HG03066 (cell line): ENCODE results near the gene B4GALNT3.
"Not testable (repeated sequence)": the region's sequence is repeated elsewhere in the genome, so short reads cannot be mapped to it uniquely, and the experiment has no call there.

Source experiments
- ATAC-seq: cut with Tn5 transposase; IDR thresholded peaks from one replicate; pipeline ENCODE4 v1.9.1; 2021; ENCODE audit warnings: low read depth; ENCODE audit not compliant: unreplicated experiment

The B4GALNT3 gene

DNA sequence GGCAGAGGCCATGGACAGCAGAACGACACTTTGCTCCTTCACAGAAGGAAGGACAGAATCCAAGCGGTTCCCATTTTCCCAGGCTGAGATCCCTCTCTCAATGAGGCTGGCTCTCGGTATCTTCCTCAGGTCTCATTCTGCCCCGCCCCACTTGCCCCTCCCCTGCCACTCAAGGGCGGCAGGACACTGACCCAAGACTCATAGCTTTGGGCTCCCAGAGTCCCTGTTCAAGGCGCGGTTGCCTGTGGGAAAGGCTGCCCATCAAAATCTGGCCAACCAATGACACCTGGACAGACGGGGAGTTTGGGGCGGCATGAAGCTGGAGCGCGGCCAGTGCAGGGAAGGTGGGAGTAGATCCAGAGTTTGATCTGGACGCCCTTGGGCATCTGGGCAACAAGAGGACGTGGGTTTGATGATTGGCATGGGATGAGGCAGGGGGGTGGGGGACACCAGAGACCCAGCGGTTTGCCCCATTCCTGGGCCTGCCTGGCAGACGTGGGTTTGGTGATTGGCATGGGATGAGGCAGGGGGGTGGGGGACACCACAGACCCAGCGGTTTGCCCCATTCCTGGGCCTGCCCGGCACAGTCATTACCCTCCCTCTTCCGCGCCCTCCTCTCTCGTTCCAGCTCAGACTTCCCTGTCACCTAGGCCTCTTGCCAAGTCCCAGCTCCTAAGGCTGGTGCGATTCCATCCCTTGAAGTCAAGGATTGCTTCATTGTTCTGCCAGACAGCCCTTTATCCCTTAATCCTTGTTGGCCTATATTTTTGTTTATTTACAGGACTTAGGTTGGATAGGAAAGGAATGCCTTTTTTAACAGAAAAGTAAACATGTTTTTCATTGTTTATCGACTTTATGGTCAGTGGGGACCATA lies 111.4 kb downstream of the B4GALNT3 start:
- ATAC-seq: no peak

DNA sequence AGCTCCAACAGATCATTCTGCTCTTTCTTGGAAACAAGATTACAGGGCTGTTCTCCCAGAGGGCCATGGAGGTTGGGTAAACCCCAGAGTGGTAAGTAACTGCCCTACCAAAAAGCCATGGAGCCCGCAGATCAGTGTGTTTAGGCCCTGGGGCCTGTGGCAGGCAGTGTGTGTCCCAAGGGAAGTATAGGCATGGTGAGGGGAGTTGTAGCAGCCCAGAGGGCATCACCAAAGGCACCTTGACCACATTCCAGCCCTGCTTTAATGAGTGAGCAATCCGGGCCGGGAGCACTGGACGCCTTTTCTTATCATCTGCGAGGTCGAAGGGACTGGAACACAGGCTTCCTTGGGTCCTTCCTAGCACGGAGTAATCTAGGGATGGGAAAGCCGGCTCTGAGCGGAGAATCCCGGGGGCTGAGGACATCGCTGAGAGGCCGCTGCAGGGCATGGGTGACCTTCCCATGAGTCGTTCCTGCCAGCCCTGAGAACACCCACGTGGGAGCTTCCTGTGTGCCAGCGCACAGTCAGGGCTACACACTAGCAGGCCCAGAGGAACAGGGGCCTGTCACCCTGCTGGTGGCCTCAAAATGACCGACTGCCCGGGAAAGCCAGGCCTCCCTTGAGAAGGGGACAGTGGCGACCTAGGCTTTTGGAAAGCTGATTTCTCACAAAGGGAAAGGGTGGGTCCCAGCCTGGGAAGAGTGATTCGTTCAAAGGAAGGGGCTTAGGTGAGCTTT lies 112.2 kb downstream of the B4GALNT3 start:
- ATAC-seq: no peak

DNA sequence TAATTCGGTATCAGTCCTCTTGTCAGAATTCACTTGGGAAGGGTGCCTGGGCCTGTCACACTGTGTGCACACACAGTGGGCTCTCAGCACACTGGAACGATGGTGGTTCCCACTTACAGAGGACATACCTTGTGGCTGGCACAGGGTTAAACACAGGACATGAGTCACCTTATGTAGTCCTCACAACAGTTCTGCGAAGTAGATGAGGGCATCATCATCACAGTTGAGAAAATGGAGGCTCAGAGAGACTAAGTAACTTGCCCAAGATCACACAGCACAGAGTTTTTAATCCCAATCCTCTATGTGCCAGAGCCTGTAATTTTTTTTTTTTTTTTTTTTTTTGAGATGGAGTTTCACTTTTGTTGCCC lies 112.8 kb downstream of the B4GALNT3 start:
- ATAC-seq: no peak

DNA sequence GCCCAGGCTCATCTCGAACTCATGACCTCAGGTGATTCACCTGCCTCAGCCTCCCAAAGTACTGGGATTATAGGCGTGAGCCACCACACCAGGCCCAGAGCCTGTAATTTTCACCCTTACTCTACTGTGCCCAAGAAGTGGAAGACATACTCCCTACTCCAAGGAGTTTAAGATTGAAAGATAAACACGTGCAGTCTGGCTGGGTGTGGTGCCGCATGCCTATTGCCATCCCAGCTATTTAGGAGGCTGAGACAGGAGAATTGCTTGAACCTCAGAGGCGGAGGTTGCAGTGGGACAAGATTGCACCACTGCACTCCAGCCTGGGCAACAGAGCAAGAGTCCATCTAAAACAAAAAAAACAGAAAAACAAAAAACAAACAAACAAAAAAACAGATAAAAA lies 113.5 kb downstream of the B4GALNT3 start:
- no peak for ATAC-seq

DNA sequence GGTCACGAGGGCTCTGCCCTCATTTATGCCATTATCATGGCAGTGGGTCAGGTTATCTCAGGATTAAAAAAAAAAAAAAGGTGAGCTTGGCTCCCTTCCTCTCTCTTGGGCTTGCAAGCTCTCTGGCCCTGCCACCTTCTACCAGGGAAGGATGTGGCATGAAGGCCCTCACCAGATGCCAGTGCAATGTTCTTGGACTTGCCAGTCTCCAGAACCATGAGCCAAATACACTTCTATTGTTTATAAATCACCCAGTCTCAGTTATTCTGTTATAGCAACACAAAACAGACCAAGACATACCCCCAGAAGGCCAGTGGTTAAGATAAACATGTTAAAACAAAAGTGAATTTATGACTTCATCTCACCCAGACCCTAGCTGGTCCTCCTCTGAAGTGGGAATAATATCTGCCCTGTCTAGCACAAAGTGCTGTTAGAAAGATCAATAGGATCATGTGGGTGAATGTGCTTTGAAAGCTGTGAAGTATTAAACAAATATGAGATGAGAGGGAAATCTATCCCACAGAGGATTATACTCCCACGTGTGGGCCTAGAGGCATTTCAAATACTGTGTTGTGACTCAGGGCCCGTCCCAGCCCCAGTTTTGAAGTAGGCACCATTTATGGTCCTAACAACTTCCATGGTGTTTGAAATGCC lies 114.9 kb downstream of the B4GALNT3 start:
- ATAC-seq: no peak

DNA sequence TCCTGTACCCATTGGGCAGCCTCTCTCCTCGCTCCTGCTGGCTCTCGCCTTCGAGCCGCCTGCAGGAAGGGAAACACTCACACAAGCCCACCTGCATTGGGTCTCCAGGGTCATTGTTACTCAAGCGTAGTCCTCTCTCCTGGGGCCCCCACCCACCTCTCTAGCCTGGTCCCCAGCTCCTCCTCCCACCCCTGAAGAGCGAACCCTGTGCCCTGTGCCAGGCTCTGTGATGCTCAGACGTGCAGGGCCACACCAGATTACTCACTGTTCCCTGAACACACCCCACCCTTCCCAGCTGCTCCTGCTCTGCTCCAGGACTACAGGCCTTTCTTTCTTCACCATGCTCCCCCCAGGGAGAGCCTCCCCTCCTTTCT lies 115.4 kb downstream of the B4GALNT3 start:
- no peak for ATAC-seq

DNA sequence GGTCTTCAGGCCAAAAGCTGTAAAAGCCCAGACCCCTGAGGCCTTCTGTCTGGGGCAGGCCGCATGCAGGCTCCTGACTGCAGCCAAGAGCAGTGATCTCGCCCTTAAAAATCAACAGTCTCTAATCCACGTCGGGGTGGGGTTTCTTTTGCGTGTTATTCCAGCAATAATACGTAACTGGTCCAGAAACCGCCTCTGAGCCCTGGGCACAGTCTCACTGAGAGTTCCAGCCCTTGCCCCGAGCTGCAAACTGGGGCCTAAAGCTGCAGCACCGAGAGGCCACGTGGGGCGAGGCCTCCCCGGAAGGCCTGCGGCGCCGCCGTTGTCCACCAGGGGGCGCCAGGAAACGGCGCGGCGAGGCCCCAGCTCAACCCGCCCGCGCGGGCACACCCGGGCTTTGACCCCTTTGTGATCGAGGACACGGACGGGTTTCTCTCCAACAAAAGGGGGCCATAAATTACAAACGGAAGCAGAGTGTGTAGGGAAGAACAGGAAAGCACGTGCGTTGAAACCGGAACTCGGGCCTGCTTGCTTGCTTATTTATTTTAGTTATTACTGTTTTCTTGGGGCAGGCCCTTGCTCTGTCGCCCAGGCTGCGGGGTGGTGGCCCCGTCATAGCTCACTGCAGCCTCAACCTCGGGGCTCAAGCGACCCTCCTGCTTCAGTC lies 116.3 kb downstream of the B4GALNT3 start:
- no peak for ATAC-seq

DNA sequence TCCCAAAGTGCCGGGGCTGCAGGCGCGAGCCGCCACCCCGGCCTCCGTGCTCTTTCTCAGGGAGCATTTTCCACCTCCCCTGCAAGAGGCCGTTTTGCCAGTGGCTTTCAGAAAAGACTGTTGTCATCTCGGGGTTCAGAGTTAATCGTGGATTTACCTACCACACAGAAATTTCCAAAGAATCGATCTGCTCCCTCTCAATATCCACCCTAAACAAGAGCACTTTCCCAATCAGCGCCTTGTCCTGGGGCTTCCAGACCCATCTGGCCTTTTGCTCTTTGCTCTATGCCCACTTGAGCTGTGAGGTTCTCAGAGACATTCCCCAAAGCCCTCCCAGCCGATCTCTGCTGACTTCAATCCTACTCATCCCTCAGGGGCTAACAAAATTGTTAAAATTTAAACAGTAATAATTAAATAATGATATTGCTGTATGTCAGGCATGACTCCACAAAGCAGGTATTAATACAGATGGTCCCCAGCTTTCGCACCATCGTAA lies 116.9 kb downstream of the B4GALNT3 start:
- ATAC-seq: no peak

DNA sequence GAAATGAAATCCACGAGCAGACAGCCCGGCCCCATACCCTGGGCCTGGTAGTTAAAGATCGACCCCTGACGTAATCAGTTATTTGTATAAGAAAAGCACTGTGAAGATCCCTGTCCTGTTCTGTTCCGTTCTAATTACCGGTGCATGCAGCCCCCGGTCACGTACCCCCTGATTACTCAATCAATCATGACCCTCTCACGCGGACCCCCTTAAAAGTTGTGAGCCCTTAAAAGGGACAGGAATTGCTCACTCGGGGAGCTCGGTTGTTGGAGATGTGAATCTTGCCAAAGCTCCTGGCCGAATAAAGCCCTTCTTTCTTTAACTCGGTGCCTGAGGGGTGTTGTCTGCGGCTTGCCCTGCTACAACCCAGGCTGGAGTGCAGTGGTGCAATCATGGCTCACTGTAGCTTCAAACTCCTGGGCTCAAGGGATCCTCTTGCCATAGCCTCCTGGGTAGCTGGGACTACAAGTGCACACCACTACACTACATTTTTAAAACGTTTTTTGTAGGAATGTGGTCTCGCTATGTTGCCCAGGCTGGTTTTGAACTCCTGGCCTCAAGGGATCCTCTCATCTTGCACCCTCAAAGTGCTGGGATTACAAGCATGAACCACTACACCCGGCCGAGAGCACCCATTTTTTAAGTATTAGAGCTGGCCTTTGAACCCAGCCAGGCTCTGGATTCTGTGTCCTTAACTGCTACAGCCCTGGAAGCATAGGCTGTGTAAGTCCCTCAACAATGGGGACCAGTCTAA lies 118.4 kb downstream of the B4GALNT3 start:
- not testable (repeated sequence) for ATAC-seq

DNA sequence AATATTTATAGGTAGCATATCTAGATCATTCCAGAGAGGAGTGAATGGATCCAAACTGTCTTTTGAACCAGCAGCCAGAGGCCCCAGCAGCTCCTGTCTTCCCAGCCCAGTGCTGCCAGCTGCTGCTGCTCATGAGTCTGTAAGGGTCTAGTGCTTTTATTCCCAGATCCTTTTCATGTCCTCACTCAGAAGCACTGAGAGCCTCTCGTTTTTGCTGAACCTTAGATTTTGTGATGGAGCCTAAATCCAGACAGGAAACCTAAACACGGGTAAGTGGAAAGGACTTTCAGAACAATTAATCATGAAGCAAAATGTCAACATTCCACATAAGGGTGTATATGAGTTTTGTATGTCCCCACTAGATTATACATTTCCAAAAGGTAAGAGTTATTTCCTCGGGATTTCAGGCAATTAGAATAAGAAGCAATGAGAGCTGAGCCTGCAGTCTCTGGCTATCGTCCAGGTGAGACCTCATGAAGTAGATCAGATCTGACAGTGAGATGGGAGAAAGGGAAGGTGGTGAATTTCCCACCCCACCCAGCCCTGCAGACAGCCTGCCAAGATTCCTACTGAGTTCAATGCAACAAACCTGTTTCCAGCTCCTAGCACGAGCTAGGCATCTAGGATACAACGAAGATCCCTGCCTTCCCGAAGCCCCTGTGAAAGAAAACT lies 119.1 kb downstream of the B4GALNT3 start:
- ATAC-seq: no peak

DNA sequence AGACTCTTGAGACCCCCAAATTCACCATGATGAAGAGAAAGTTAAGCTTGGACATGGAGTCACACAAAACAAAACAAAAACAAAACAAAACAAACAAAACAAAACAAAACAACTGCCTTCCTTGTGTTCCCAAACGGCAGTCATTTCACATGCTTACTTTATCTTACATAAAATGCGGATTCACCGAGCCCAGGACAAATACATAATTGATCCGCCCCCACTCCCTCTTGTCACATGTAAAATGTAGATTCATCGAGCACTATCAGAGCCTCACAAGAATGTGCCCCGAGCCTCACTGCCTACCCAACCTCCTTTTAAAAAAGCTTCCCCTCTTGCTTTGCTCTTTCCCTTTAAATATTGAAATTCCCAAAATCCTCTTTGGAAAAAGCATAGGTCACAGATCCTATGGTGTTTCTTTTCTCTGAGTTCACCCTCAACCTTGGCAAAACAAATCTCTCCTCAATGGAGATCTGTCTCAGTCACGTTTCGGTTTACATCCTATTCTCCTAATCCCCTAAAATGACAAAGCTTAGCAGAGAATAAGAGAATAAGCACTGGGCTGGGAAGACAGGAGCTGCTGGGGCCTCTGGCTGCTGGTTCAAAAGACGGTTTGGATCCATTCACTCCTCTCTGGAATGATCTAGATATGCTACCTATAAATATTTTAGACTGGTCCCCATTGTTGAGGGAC lies 119.8 kb downstream of the B4GALNT3 start:
- ATAC-seq: no peak

DNA sequence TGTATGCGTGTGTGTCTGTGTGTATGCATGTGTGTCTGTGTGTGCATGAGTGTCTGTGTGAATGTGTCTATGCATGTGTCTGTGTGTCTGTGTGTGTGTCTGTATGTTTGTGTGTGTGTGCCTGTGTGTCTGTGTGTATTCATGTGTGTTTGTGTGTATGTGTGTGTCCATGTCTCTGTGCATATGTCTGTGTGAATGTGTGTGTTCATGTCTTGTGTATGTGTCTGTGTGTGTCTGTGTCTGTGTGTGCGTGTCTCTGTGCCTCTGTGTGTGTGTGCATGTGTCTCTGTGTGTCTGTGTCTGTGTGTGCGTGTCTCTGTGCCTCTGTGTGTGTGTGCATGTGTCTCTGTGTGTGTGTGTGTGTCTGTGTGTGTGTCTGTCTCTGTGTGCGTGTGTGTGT lies 121.1 kb downstream of the B4GALNT3 start:
- ATAC-seq: no peak

DNA sequence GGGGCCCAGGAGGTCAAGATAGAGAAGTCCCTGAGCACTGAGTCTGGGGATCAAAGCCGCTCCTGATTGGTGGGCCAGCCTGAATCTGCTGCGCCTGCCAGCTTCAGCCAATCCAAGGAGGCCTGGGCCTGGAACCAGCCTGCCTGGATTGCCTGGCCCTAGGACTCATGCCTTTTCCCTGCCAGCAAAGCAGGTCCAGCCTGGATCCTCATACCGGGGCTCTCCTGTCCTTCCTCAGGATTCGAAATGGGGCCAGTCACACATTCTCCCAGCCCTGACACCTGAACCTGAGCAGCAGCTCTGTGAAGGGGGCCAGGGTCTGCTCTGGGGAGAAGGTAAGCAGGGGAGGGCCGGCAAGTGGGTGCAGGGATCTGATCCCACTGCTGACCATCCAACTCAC lies 121.6 kb downstream of the B4GALNT3 start:
- ATAC-seq: no peak

DNA sequence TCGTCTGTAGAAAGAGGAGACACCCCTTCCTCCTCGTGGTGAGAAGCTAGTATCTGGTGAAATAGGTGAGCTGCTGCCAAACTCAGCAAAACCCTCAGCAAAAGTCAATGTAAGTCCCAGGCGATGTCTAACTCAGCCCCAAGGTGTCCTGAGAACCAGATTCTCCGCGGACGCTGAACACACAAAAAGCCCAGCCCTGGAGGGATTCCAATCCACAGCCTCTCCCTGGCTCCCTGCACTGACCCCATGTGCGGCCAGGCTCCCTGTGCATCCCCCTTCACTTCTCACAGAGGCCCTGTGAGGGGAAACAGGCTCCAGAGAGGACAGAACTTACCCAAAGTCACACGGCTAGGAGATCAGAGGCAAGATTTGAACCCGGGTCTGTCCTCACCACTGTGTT lies 122.0 kb downstream of the B4GALNT3 start:
- ATAC-seq: no peak

DNA sequence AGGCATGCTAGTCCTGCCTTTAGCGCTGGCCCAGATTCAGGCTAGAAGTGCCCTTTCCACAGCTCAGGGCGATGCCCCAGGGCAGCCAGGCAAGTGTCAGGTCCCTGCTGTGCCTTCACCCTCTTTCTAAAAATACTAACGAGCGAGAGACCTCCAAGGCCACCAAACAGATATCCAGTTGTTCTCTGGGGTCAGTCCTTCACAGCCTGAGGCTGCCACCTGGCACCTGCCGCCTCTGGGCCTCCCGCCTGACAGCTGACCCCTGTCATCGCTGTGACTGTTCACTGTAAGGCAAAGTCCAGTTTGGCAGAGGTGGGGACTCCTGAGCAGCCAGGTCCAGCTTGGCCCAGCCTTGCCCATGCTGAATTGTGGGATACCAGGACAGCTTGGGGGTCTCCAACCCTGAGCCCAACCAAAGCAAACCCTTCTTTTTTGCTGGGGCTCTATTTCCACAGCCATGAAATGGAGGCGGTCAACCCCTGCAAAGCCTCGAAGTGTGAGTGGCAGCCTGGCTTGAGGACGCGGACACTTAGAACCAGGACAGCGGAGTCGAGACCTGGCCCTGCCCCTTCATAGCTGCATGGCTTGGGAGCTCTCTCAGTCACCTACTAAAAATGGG lies 123.6 kb downstream of the B4GALNT3 start:
- ATAC-seq: no peak

DNA sequence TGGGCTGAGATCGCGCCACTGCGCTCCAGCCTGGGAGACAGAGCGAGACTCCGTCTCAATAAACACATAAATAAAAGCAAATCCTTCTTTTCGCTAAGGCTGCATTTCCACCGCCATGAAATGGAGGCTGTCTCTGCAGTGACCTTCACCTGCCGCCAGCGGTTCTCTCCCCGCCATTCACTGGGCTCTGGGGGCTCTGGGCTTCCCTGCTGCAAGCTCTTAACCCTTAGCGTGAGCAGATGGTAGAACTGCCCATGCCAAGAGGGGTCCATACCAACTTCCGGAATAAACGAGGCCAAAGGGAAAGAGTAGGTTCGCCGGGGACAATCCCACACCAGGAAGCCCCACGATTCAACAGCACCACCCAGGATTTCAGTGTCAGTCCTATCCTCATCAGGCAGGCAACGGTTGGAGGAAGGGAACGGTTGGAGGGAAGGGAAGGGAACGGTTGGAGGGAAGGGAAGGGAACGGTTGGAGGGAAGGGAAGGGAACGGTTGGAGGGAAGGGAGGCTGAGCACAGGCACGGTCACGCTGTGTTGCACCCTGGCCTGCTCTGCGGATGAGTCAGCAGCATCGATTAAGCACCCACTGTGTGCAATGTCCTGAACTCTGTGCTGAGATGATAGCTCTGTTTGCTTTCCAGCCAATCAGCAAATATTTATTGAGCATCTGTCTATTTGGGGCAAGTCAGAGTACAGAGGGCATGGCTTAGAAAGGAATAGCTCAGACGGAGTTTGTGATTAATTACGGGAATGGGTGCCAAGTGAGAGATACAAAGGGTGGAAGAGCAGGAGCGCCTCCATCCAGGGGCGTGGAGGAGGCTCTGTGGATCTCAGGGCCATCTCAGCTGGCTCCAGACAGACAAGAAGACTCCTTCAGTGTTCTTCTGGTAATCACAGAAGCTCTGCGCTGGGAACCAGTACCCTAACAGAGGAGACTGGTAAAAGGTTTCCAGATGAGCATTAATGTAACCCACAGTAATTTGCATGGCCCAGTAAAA lies 125.6 kb downstream of the B4GALNT3 start:
- ATAC-seq: no peak

DNA sequence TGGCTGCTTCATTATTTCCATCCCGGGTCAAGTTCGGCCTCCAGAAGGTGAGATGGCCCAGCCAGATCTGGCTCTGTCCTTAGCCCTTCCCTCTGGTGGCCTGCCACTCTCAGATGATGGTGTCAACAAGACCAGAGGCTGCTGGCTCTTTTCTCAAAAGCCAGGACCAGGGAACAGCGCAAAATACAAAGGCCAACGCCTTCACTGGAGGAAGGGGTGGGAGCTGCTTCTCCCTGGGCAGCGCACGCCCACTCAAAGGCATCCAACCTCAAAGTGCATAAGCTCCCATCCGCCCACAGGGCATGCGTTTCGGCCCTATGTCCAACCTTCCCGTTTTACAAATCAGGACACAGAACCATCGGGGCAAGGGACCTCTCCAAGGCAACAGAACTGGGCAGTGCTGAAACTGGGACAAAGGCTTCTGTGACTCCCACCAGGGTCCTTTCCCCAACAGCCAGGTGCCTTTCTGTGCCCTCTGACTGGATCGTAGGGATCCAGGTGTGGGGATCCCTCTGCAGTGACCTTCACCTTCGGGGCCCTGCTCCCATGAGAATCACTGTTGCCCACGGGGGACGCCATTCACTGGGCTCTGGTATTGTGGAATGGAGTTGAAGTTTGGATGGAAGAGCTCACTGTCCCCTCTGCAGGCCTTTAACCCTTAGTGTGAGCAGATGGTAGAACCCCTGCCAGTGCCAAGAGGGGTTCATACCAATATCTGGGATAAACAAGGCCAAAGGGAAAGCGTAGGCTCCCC lies 126.8 kb downstream of the B4GALNT3 start:
- ATAC-seq: no peak
